Activated CD4-positive, alpha-beta T cell treated with anti-CD3 and anti-CD28 coated beads, Interleukin-2, amount 50 U/mL, for 4 hours (primary cell): ENCODE data around the gene EPHB4.
"Not testable (repeated sequence)": the region's sequence is repeated elsewhere in the genome, so short reads cannot be mapped to it uniquely, and the experiment has no call there.

Source experiments
- DNase-seq, 2 experiments: peaks; one replicate each; pipeline ENCODE4 v3.0.0-alpha.2; 2020

Gene EPHB4

DNA sequence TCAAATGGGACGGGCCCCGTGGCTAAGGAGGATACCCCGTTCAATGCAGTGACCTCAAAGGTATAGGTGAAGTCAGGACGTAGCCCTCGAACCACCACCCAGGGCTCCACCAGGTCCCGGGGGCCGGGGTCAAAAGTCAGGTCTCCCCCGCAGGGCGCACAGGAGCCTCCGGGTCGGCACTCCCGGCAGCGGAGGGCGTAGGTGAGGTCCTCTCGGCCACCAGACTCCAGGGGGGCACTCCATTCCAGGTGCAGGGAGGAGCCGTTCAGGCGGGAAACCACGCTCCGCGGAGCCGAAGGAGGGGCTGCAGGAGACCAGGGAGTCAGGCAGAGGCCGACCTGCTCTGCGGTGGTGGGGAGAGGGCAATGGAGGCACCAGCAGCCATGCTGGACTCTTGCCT, 7.7 kb downstream of the EPHB4 start:
- no peak for DNase-seq

- no peak for DNase-seq
These were observed 8.5 kb downstream of the EPHB4 start for GRCh38 chr7:100818825-100819224.

- DNase-seq = no peak
These were observed 9.0 kb downstream of the EPHB4 start for GRCh38 chr7:100818366-100818765.

- DNase-seq = no peak
These were observed 10.2 kb downstream of the EPHB4 start for GRCh38 chr7:100817097-100817496.

GRCh38 chr7:100816515-100816914, 10.8 kb downstream of the EPHB4 start:
- DNase-seq = not testable (repeated sequence)

GRCh38 chr7:100812729-100813128, 14.6 kb downstream of the EPHB4 start:
- DNase-seq = no peak

- no peak for DNase-seq
These were observed 15.8 kb downstream of the EPHB4 start for GRCh38 chr7:100811480-100811879.

DNA sequence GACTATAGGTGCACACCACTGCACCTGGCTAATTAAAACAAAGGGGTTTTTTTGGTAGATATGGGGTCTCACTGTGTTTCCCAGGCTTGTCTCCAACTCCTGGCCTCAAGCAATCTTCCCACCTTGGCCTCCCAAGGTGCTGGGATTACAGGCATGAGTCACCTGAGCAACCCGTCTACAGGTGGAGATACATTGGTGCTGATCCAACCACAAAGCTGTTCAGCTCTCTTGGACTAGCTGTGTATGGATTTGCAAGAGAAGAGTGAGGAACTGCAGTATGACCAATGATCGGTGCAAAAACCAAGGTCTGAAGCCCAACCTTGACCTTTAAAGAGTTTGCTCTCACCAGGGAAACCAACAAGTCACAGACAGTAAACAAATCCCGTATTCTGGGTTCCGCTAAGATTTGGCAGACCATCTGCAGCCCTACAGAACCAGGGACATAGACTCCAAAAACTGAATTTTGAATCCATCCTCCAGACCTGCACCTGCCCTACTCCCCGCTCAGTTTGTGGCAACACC, 18.9 kb downstream of the EPHB4 start:
- DNase-seq = no peak

GRCh38 chr7:100806883-100807282, 20.4 kb downstream of the EPHB4 start:
- not testable (repeated sequence) for DNase-seq

GRCh38 chr7:100806276-100806675, 21.0 kb downstream of the EPHB4 start:
- no peak for DNase-seq

DNA sequence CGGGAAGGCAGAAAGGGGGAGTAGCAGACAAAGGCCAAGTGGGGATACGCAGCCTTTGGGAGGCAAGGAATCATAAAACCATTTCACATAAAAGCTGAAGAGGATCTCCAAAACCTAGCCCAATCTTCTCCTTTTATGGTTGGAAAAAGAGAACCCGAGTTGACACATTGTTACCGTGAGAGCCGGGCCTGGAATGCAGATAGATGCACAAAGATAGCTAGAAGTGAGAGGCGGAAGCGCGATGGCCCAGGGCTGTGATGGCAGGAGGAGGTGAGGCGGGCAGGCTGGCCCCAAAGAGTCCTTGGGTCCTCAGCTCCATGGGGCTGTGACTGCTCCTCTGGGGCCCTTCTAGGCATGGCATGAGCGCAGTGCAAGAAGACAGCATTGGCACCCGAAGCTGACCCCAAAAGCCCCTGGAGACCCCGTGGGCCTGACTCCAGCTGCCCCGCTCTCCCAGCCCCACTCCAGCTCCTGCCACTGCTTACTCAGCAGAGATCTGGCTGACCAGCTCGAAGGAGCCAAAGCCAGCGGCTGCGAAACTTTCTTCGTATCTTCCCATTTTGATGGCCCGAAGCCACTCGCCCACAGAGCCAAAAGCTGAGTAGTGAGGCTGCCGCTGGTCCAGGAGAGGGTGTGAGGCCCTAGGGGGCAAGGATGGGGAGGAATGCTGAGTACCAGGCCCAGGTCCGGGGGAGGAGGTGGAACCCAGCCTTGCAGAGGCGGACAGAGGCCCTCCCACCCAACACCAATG, 22.5 kb downstream of the EPHB4 start:
- DNase-seq = no peak

- DNase-seq = no peak
These were observed 23.7 kb downstream of the EPHB4 start for GRCh38 chr7:100803398-100804161.

DNA sequence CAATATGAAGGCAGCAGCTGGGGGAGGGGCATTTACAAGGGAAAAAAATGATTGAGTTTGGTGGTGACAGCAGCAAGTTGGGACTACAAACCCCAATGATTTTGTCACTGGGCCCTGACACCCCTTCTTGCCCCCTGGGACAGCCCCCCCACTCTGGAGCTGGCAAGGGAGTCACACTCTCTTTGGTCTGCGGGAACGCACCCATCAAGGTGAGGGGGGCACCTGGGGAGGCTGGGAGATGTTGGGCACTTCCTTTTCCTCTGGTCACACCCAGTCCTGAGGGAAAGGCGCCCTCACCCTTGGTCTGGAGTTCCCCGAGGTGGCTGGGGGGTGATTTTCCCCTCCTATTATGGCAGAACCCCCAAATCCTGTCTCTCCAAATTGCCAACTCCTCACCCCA, 24.4 kb downstream of the EPHB4 start:
- no peak for DNase-seq

GRCh38 chr7:100801833-100802568, 25.3 kb downstream of the EPHB4 start:
- DNase-seq = no peak

- DNase-seq = peak; percentile 29 to 30
These were observed 28.1 kb downstream of the EPHB4 start for GRCh38 chr7:100799037-100799896.

GRCh38 chr7:100794741-100795140, 32.6 kb downstream of the EPHB4 start:
- DNase-seq = no peak

DNA sequence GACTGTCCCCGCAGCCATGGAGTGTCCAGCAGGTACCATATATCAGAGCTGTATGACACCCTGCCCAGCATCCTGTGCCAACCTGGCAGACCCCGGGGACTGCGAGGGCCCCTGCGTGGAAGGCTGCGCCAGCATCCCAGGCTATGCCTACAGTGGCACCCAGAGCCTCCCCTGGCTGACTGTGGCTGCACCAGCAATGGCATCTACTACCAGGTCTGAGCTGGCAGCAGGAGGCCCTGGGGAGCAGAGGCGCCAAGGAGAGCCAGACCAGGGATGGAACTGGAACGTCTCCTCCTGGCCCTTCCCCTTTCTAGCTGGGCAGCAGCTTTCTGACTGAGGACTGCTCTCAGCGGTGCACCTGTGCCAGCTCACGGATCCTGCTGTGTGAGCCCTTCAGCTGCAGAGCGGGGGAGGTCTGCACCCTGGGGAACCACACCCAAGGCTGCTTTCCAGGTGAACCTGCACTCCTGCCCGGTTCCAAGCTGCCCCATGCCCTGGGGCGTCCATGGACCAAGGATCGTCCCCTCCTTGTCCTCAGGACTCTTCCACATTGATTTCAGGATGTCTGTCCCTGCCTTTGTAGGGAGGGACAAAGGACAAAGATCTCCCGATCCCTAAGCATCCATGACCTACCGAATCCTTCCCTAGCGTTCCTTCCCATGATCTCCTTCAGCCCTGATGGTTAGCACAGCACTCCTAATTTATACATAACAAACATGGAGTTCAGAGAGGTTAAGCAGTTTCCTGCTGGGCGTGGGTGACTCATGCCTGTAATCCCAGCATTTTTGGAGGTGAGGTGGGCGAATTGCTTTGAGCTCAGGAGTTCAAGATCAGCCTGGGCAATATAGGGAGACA, 33.3 kb downstream of the EPHB4 start:
- DNase-seq = no peak

DNA sequence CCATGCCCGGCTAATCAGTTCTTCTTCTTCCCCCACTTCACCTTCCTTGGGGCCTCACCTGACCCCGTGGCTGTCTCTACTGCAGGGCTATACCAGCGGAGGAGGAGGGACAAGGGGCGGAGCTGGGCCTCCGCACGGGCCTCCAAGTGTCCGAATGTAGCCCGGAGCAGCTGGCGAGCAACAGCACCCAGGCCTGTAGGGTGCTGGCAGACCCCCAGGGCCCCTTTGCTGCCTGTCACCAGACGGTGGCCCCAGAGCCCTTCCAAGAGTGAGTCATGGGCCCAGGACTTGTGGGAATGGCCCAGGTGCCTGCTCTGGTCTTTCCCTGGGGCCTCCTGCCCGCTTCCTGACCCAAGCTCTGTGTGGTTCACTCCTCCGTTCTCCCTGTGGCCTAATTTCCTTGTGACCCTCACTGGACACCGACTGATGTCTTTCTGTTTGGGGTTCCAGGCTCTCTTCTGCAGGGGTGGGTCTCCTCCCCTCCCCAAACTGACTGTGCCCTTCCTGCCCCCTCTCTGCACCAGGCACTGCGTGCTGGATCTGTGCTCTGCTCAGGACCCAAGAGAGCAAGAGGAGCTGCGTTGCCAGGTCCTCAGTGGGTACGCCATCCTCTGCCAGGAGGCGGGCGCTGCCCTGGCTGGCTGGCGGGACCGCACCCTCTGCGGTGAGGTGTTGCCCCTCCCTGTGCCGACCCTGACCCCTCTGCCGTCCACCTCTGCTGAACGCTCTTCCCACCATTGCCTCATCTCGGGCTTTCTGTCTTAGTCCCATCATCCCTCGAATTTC, 35.2 kb downstream of the EPHB4 start:
- no peak for DNase-seq

DNA sequence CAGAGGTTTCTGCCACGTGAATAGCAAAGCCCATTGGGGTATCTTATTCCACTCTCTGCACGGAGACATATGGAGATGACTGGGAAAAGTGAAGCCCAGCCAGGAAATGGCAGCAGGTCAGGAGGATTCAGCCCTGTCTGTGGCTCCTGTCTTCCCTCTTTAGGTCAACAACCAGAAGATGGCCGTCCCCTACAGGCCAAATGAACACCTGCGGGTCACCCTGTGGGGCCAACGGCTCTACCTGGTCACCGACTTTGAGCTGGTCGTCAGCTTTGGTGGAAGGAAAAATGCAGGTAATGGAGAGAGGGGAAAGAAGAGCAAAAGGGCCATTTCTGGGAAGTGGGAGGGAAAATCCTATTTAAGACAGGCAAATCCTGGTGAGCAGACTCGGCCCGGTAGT, 38.3 kb downstream of the EPHB4 start:
- DNase-seq = no peak

- no peak for DNase-seq
These were observed 41.0 kb downstream of the EPHB4 start for GRCh38 chr7:100786323-100786722.

DNA sequence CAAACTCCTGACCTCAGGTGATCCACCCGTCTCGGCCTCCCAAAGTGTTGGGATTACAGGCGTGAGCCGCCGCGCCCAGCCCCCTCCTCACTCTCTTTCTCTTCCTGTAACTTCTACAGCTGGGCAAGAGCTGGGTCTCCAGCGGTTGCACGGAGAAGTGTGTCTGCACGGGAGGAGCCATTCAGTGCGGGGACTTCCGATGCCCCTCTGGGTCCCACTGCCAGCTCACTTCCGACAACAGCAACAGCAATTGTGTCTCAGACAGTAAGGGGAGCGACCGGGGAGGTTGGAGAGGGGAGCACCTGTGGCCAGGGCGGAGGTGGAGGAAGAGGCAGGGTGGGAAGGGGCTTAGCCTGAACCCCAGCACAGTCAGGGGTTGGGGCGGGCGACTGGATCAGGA, 41.4 kb downstream of the EPHB4 start:
- no peak for DNase-seq
